Measurements from ENCODE around the gene CMIP.

CMIP gene

DNA sequence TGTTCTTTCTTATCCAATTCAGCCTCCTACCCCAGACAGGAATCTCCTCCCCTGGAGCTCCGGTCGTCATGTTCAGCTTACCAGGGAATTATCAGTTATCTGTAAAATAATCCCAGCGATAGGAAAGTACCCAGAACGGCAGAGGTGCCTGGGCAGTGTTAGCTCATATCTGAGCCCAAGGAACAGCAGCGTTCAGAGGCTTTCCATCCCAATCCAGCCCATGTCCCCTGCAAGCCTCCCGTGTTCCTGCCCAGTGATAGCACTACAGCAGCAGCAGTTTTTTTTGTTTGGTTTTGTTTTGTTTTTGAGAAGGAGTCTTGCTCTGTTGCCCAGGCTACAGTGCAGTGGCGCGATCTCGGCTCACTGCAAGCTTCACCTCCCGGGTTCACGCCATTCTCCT, 158.2 kb downstream of the CMIP start:
- DNase-seq (ENCODE audit: low read depth, low spot score): no peak

DNA sequence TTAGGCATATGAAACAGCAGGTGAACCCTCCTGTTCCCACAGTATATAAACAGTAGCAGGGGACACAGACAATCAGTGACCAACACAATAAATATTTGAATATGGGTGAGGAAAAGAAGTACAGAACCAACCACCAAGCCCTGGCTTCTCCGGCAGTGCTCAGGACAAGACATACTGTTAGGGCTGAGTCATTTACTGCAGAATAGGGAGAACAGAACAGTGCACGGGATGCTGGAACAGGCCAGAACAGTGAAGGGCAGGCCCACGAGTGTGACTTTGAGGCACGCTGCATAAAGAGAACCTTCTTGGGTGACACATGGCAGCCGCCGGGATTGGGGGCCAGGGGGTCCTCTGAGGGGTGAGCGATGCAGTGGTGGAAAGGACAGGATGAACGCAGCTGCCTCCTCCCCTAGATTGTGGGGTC, 160.4 kb downstream of the CMIP start:
- peak; percentile 82 for DNase-seq (ENCODE audit: low read depth, low spot score)

DNA sequence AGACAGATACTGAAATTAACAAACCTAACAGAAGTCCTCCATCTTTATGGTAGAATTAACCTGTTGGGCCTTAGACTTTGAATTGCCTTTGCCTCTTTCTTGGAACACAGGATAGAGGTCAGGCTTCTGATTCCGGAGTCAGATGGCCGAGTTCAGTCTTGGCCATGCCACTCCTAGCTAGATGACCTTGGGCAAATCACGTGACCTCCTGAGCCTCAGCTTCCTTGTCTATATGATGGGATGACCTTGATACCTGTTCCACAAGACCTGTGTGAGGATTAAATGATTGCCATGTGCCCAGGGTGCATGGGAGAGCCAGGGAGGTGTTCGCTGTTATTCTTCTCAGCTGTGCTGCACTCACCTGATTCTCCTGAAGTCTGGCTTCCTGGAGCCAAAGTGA, 161.4 kb downstream of the CMIP start:
- no peak for DNase-seq (ENCODE audit: low read depth, low spot score)

DNA sequence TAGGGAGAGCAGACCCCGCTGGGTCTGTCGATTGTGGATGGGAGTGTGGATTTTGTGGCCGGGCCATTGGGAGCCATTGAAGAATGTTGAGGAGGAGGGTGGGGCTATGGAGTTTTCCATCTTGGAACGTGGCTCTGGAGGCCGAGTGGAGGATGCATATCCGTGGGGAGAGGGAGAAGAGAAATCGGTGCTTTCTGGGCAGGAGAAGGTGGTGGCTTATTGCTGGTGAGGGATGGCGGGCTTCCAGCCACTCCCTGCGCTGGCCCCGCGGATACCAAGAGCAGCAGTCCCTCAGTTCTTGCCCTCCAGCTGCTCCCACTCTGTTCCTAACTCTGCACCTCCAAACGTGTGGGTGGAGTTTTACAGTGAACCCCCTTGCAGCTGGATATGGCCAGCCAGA, 162.4 kb downstream of the CMIP start:
- DNase-seq (ENCODE audit: low read depth, low spot score): no peak

DNA sequence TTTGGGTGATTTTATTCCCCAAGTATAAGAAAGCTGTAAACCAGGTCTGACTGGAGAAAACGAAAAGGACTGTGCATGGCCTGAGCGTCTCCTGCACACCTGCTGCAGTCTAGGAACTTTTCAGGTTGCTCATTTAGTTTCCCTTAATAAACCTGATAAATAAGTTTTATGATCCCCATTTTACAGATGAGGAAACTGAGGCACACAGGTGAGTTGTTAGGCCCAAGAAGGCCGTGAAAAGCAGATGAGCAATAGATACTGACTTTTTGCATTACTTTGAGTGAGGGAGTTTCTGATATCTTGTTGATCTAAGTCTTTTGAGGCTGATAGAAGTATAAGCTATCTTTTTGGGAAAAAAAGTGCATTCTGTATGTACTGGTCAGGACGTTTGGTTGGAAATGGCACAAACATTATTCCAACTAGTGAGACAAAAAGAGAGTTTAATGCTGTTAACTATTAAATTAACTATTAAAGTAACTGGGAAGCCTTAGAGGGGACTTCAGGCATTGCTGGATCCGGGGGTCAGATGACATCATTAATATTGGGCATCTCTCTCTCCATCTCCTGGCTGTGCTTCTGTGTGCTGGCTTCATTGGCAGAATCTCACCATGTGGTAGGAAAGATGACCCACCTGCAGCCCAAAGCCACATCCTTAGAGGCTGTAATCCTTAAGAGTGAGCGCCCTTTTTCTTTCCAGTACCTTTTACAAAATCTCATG, 163.4 kb downstream of the CMIP start:
- DNase-seq (ENCODE audit: low read depth, low spot score): no peak

DNA sequence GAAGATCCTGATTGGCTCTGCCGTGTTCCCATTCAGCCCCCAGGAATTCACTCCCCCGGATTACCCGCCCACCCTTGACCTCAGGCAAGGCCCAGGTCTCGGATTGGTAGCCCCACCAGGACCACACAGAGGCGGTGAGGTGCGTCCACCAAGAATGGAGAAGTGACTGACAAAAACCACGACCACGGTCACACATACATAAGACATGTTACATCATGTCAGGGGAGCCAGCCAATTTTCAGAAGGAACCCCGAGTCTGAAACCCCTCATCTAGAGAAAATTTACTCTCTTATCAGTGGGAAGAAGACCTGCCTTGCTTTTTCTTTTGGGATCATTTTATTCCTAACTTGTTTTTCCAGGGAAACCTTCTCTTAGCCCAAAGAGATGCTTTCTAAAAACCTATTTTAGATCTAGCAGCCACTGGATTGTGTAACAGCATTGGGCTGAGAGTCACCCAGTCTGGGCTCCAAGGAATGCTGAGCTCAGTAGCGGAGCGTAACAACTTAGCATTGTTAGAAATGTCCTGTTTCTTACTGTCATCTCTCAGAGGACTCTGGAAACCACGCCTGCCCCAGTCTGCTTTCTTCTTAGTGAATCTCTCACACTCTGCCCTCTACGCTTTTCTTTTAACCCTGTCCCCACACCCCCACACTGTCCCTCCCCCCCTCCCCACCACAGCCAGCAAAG, 164.1 kb downstream of the CMIP start:
- DNase-seq (ENCODE audit: low read depth, low spot score): peak; percentile 63

DNA sequence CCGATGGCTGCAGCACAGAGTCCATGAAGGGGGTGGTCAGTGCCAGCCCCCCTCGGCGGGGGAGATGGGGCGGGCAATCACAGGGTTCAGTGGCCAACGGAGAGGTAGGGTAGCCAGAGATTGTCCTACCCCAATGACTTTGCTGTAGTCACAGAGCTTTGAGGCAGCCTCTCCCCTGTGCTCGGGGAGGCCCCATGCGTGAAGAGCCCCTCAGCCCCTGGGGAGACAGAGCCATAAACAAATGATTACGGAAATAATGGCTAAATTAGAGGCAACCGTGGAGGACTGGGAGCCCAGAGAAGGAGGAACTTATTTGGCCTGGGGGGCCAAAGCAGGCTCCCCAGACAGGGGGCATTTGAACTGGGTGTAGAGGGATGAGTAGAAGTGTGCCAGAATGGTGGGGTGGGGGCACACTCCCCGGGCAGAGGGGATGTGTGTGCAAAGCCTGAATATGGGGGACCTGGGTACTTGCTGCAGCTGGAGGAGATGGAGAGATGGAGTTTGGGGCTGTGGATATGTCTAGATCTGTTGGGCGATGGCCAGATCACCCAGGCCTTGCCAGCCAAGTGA, 164.8 kb downstream of the CMIP start:
- DNase-seq (ENCODE audit: low read depth, low spot score): no peak

DNA sequence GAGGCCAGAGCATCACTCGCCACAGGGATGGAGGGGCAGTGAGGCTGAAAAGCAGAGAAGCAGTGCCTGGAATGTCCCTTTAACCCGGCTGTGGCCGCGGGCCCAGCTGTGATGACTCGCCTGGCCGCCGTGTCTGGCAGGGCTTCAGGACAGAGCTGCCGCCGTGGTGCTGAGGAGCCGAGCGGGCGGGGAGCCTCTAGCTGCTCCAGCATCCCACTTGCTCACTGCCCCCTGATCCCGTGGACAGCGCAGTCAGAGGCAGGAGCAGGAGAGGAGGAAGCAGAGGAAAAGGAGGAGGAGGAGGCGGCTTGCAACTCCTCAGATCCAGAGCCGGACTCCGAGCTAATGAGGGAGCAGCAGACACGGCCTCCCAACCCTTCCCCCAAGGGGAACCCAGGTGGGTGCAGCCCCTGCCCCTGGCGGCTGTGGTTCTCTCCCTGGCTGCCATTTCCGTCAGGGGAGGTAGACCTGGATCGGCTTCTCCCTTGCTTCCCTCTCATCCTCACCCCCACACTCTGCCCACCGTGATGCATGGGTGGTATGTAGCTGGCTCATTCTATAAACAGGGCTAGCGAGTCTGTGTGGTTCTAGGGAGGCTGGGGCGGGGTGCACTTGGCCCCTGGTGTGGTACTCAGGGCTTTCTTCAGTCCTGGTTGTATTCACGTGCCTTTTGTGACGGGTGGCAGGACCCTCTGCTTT, 165.7 kb downstream of the CMIP start:
- peak; percentile 96 for DNase-seq (ENCODE audit: low read depth, low spot score)

DNA sequence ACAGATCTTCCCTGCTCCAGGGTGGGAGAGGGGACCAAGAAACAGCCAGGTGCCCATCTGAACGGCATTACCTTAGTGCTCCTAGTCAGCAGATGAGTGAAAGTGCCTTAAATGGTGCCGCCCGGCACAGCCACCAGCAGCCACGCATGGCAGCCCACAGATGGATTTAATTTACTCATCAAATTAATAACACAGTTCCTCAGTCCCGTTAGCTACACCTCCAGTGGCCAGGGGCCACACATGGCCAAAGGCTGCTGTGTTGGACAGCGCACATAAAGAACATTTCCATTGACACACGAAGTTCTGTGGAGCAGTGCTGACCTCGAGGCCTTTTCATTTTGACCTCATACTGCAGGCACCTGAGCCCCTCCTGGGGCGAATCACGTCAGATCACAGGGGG, 166.3 kb downstream of the CMIP start:
- no peak for DNase-seq (ENCODE audit: low read depth, low spot score)

DNA sequence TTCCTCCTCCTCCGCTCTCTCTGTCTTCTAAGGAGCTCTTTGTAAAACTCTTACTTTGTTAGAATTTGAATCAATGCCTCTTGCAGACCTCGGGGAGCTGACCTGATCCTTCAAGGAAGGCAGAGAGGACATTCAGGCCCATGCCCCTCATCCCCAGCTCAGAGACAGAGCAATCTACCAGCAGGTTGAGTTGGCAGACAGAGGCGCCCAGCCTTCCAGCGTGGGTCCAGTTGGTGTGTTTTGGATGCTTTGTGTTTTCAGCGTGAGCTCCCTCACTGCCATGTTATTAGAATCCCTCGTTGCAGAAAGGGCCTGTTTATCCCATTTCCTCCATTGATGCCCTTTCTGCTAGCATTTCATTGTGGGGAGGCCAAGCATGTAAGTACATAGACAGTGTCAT, 167.1 kb downstream of the CMIP start:
- no peak for DNase-seq (ENCODE audit: low read depth, low spot score)

DNA sequence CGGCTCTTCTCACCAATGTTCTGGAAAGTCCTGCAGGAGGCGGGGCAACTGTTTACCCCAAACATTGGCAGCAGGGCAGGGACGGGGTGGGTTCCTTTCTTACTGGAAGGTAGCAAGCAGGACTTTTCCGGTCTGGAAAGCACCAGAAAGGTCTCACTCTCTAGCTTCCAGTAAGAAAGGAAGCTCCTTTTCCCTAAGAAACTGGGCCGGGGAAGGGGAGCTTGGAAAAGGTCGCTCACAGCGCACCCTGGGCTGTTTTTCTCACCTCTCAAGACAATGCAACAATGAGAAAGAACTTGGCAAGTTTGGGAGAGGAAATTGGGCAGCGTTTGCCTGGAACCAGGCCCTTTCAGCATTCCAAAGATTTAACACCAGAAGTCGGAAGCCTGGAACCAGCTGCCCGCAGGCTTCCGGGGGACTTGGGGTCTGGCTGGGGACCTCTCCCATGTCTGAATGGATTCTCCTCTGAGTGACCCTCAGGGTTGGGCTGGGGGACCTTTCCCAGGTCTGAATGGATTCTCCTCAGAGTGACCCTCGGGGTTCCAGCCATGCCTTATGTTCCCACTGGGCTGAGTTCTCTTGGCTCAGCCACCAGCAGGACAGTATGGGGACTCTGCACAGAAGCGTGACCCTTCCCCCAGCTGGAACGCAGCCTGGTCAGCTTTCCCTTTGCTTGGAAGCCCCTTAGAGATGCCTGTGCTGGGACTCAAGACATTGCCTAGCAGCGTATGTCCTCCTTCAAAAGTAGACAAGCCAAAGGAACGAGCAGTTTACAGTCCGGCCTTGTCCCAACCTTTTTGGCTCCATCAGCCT, 167.9 kb downstream of the CMIP start:
- peak; percentile 74 for DNase-seq (ENCODE audit: low read depth, low spot score)

DNA sequence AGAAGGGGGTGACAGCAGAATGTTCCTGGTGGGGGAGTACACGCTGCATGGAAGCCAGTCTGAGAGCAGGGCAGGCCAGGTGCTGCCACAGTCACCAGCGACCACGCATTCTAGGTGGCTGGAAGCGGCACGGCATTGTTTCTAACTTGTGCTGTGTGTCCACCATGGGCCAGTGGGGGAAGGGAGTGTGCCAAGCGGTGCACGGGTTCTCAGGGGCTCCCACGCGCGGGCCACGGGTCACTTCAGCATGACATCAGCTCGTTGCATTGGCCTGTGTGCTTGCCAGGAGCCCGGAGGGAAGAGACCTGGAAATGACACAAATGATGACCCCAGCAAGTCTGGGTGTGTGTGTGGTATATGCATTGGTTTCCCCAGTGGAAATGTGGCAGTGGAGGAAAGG, 169.6 kb downstream of the CMIP start:
- DNase-seq (ENCODE audit: low read depth, low spot score): no peak

DNA sequence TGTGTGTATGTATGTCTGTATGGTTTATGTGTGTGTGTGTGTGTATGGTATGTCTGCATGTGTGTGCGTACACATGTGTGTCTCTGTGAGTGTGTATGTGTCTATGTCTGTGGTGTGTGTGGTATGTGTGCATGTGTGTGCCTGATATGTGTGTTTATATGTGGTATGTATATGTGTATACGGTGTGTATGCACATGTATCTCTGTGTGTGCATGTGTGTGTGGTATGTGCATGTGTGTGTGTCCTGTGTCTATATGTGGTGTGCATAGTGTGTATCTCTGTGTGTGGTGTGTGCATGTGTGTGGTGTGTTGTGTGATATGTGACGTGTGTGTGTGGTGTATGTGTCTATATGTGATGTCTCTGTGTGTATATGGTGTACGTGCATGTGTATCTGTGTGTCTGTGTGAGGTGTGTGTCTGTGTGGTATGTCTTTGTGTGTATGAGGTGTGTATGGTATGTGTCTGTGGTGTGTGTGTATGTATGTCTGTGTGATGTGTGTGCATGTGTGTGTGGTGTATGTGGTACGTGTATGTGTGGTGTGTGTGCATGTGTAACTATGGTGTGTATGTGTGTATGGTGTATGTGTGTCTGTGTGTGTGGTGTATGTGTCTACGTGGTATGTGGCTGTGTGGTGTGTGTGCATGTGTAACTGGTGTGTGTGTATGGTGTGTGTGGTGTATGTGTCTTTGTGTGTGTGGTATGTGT, 170.2 kb downstream of the CMIP start:
- no peak for DNase-seq (ENCODE audit: low read depth, low spot score)

DNA sequence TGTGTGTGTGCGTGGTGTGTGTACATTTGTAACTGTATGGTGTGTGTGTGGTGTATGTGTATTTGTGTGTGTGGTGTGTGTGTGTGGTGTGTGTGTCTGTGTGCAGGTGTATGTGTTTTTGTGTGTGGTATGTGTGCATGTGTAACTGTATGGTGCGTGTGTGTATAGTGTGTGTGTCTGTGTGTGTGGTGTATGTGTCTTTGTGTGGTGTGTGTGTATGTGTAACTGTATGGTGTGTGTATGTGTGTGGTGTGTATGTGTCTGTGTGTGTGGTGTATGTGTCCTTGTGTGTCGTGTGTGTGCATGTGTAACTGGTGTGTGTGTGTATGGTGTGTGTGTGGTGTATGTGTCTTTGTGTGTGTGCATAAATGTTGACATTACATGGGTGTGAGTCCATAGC, 170.8 kb downstream of the CMIP start:
- DNase-seq (ENCODE audit: low read depth, low spot score): no peak

DNA sequence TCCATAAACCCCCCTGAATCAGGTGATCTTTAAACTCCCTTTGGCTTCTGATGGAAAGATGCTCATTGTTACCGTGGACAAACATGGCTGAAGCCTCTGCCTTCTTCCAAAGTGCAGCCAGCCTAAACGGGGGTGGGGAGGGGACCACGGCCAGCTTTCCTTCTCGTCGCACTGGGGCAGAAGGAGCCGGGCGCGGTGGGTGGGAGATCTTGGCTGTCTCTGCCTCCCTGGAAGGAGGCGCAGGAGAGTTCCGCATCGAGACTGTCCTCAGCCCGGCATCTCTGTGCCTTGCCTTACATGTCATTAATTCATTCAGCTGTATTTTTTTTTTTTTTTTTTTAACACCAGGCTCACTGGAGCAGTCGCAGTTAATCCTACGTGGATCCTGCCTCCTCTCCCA, 171.2 kb downstream of the CMIP start:
- DNase-seq (ENCODE audit: low read depth, low spot score): no peak

DNA sequence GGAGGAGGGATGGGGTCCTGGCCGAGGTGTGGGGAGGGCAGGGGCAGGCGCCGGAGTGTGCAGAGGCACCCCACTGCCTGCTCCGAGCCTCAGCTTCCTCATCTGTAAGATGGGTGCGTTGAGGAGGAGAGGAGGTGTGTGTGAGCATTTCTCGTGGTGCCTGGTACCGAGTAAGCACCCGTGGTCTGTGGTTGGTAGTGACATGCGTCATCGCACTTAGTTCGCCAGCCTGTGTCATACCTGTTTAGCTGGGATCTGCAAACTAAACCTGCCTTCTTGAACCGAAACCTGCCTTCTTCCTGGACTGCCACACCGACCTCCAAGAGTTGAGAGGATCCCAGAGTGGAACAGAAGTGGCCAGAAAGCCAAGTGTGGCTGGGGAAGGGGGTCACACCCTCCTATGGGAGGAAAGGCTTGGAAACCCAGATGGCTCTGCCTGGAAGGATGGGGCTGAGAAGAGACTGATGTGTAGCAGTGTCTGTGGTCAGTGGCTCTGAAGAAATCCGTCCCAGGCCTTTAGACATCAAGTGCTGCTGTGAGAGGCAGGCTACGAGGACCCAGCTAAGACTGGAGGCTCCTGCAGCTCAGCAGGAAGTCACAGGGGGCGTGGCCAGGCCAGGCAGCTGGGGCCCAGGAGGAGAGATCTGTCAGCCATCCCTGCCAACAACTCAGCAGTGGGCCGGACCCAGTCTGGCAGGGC, 171.9 kb downstream of the CMIP start:
- peak; percentile 54 for DNase-seq (ENCODE audit: low read depth, low spot score)

DNA sequence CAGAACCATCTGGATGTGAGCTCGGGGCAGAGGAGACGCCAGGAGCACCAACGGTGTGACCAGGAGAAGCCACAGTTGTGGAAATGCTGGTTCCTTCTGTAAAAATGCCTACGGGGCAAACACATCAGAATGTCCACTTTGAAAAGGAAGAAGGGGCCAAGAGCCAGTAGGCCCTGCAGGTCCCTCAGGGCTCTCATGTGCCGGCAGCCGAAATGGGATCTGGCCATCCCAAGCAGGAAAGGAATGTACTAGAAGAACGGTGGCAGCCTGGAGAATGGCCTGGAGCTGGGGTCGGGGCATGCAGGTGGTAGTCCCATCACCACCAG, 172.4 kb downstream of the CMIP start:
- no peak for DNase-seq (ENCODE audit: low read depth, low spot score)

DNA sequence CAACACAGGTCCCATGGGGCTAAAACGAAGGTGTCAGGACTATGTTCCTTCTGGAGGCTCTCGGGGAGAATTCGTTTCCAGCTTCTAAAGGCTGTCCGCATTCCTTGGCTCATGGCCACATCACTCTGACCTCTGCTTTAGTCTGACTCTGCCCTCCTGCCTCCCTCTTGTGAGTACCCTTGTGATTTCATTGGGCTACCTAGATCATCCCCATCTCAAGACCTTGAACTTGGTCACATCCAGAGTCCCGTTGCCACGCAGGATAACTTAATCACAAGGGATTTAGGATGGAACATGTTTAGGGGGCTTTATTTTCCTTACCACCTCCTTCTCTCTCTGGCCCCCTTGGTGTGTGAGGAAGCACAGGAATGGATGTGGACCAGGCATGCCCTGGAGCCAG, 173.6 kb downstream of the CMIP start:
- no peak for DNase-seq (ENCODE audit: low read depth, low spot score)

DNA sequence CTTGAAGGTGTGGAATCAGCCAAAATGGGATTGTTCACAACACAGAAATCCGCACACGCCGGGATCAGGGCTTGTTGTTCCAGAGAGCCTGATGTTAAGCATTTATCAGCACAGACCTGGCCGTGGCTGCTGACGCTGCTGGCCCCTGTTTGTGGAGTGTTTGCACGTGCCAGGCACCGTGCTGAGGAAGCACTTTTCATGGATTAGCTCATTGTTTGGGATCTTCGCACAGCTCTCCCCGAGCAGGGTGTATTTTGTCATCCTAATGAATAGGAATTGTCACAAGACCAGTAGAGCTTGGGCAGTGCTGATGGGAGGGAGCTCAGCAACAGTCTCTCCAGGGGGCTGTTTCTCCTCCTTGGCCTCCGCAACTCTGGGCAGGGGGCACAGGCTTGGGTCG, 174.1 kb downstream of the CMIP start:
- peak; percentile 35 for DNase-seq (ENCODE audit: low read depth, low spot score)

DNA sequence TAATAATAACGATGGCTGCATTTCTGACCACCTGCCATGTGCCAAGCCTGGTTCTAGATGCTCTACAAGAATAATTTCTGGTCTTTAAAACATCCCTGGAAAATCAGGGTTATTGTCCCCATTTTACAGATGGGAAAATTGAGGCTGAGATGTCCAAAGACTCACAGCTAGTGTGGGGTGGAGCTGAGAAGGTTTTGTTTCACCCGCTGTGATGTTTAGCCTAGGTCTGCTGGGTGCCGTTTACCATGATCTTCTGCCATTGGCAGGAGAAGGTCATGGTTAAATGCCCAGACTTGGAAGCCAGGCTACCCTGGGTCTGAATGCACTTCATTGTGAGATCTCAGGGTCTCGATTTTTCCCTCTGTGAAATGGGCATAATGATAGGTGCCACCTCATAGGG, 175.4 kb downstream of the CMIP start:
- no peak for DNase-seq (ENCODE audit: low read depth, low spot score)

DNA sequence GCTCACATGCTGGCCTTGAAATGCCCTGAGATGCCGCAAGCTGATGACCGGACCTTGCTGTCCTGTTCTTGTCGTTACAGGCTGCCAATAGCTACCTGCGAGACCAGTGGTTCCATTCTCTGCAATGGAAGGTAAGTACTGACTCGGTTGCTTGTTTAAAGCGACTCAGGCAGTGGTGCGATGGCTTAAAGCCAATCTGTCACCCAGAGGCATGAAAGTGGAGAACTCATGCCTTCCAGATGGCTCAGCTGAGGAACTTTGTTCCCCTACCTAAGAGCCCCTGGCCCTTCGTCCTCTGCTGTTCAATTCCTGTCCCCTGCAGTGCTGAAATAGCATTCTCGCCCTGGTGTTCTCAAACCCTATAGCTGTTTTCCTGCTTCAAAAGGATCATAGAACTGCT, 176.2 kb downstream of the CMIP start:
- DNase-seq (ENCODE audit: low read depth, low spot score): no peak

Measured in astrocyte of the hippocampus (primary cell).